Stimulated activated effector memory CD8-positive, alpha-beta T cell treated with anti-CD3 and anti-CD28 coated beads, Interleukin-12 subunit alpha, Interleukin-12 subunit beta, amount 100 ng/mL, for 72 hours (primary cell): Measurements from ENCODE around the gene BSN.

ENCODE experiments used
- ATAC-seq: fragments of 150-1000 bp; cut with Tn5 transposase; 2 replicates; pipeline ENCODE4 v1.10.0; 2021
- DNase-seq, 2 donors: peaks; one replicate each; pipeline ENCODE4 v3.0.0; 2021 to 2022; ENCODE audit warnings: low spot score in 2 of 2
- H3K27ac Mint-ChIP-seq: one replicate; pipeline ENCODE4 v1.8.0; 2022; ENCODE audit warnings: mild to moderate bottlenecking, mixed read lengths
- H3K36me3 Mint-ChIP-seq: one replicate; pipeline ENCODE4 v1.8.0; 2022; ENCODE audit warnings: mild to moderate bottlenecking, mixed read lengths
- H3K4me1 Mint-ChIP-seq: one replicate; pipeline ENCODE4 v1.8.0; 2022; ENCODE audit warnings: mixed read lengths
- H3K4me3 Mint-ChIP-seq: one replicate; pipeline ENCODE4 v1.8.0; 2022; ENCODE audit warnings: mild to moderate bottlenecking, mixed read lengths
- H3K9me3 Mint-ChIP-seq: one replicate; pipeline ENCODE4 v1.8.0; 2022; ENCODE audit warnings: mixed read lengths

BSN gene

DNA sequence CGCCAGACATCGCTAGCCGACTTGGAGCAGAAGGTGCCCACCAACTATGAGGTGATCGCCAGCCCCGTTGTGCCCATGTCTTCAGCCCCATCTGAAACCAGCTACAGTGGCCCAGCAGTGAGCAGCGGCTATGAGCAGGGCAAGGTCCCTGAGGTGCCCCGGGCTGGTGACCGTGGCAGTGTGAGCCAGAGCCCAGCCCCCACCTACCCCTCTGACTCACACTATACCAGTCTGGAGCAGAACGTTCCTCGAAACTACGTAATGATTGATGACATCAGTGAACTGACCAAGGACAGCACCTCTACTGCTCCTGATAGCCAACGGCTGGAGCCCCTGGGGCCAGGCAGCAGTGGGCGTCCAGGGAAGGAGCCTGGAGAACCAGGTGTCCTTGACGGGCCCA lies 107.0 kb downstream of the BSN start:
- DNase-seq: no peak
- H3K9me3 Mint-ChIP-seq: no peaks in the 10 kb centered on the region
- peaks cover 10% of the 10 kb centered on the region for H3K4me1 Mint-ChIP-seq
- no peaks in the 10 kb centered on the region for H3K36me3 Mint-ChIP-seq
- H3K27ac Mint-ChIP-seq: no peak overlapping the region
- no peak overlapping the region for H3K4me3 Mint-ChIP-seq
- ATAC-seq: no peak

DNA sequence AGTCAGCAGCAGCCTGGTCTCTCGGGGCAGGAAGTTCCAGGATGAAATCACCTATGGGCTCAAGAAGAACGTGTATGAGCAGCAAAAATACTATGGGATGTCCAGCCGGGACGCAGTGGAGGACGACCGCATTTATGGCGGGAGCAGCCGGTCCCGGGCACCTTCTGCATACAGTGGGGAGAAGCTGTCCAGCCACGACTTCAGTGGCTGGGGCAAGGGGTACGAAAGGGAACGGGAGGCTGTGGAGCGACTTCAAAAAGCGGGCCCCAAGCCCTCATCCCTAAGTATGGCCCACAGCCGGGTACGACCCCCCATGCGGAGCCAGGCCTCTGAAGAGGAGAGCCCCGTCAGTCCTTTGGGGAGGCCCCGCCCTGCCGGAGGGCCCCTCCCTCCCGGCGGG lies 107.7 kb downstream of the BSN start:
- ATAC-seq (no peak), DNase-seq (no peak)
- no peaks in the 10 kb centered on the region for H3K9me3 Mint-ChIP-seq
- no peak overlapping the region for H3K27ac Mint-ChIP-seq
- H3K4me3 Mint-ChIP-seq: no peak overlapping the region
- H3K4me1 Mint-ChIP-seq: peaks cover 6% of the 10 kb centered on the region
- H3K36me3 Mint-ChIP-seq: no peaks in the 10 kb centered on the region

DNA sequence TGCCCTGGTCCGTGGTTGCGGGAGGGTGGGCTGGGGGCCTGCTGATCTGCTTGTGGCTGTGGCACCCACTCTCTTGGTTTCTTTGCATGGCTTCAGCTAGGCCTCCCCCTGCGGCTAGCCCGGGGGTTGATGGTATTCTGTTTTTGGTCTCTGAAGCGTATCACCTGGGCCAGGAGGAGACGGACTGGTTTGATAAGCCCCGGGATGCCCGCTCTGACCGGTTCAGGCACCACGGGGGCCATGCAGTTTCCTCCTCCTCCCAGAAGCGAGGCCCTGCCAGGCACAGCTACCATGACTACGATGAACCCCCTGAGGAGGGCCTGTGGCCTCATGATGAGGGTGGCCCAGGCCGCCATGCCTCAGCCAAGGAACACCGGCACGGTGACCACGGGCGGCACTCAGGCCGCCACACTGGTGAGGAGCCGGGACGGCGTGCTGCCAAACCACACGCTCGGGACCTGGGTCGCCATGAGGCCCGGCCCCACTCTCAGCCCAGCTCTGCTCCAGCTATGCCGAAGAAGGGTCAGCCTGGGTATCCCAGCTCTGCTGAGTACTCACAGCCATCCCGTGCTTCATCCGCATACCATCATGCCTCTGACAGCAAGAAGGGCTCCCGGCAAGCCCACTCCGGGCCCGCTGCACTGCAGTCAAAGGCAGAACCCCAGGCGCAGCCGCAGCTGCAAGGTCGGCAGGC lies 108.6 kb downstream of the BSN start:
- Mint-ChIP-seq H3K4me1 (peaks cover 6% of the 10 kb centered on the region), H3K36me3 (no peaks in the 10 kb centered on the region), H3K4me3 (no peak overlapping the region), H3K27ac (no peak overlapping the region), H3K9me3 (no peaks in the 10 kb centered on the region)
- no peak for ATAC-seq
- no peak for DNase-seq

DNA sequence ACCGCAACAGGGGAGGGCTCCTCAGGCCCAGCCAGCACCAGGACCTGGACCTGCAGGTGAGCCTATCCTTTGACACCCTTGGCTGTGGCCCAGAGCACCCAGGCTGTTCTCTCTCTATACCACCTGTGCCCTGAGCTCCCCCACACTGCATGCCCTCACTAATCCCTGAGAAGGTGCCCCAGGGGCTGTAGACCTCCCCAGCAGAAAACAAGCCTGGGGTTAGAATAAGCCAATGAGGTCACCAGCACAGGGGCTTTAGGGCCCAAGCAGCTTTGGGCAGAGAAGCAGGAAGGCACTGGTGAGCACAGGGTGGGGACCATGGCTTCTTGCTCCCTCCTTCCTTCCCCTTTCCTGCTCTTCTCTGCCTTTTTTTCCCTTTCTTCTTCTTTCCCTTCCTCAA lies 109.6 kb downstream of the BSN start:
- no peak for DNase-seq
- Mint-ChIP-seq H3K27ac (no peak overlapping the region), H3K9me3 (no peaks in the 10 kb centered on the region), H3K36me3 (no peaks in the 10 kb centered on the region), H3K4me3 (no peak overlapping the region), H3K4me1 (peaks cover 6% of the 10 kb centered on the region)
- ATAC-seq: no peak

DNA sequence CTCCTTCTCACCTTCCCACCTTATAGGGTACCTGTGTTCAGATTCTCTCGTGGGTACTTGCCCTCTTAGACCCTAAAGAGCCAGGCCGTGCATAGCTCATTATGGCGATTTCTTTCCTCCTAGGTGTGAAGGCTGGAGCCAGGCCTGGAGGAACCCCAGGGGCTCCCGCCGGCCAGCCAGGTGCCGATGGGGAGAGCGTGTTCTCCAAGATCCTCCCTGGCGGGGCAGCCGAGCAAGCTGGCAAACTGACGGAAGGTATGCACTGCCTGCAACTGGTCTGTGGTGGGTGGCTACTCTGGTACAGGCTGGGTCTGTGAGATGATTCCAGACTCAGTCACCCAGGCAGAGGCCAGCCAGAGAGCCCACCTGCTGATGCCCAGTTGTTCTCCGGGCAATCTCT lies 110.0 kb downstream of the BSN start:
- H3K36me3 Mint-ChIP-seq: no peaks in the 10 kb centered on the region
- no peak overlapping the region for H3K4me3 Mint-ChIP-seq
- DNase-seq (no peak), ATAC-seq (no peak)
- H3K9me3 Mint-ChIP-seq: no peaks in the 10 kb centered on the region
- H3K27ac Mint-ChIP-seq: peak overlapping the region; percentile 65
- peaks cover 6% of the 10 kb centered on the region for H3K4me1 Mint-ChIP-seq

DNA sequence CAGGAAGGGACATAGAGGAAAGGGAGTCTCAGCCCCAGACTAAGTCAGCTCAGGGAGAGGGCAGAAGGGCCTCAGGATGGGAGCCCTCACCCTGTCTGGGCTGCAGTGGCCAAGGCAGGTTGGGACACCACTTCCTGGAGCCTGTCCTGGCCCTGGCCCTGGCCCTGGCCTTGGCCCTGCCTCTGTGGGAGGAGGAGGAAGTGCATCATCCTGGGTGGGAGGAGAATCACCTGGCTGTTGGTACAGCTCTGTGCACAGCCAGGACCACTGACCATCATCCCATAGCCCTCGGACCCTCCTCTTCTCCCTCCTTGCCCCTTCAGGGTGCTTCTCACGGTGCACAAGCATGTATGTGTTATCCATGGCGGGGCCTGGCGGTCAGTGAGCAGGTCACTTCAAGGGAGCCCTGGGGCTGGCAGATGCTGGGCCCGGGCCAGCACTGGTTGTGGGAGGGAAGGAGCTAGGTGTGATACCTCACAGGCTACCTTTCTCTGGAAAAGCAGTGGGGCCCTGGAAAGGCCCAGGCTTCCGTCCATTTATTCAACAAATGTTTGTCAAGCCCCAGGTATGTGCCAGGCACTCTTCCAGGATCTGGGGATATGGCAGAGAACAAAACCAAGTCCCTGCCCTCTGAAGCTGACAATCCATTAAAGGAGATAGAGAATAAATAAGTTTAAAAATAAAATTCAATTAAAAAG lies 111.7 kb downstream of the BSN start:
- peaks cover 6% of the 10 kb centered on the region for H3K4me1 Mint-ChIP-seq
- DNase-seq: no peak
- ATAC-seq: no peak
- peak overlapping the region; percentile 58 for H3K27ac Mint-ChIP-seq
- H3K4me3 Mint-ChIP-seq: no peak overlapping the region
- no peaks in the 10 kb centered on the region for H3K9me3 Mint-ChIP-seq
- no peaks in the 10 kb centered on the region for H3K36me3 Mint-ChIP-seq

DNA sequence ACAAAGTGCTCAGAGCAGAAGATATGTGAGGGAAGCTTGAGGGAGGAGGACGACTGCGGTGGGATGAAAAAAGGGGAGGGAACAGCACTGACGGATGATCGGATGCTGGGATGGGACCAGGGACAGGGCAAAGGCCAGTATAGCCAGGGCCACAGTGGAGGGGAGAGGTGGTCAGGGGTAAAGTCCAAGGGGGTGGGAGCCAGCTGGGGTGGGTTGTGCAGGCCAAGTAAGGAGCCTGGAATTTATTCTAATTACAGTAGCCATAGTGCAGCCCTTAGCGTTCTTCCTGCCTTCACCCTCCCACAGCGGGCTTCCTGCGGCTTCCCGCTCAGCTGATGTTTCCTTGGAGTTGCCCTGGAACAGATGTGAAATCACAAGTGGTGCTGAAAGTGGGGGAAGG lies 112.3 kb downstream of the BSN start:
- Mint-ChIP-seq H3K4me3 (no peak overlapping the region), H3K9me3 (no peaks in the 10 kb centered on the region), H3K27ac (peak overlapping the region; percentile 58), H3K4me1 (peaks cover 6% of the 10 kb centered on the region), H3K36me3 (no peaks in the 10 kb centered on the region)
- DNase-seq (no peak), ATAC-seq (no peak)

DNA sequence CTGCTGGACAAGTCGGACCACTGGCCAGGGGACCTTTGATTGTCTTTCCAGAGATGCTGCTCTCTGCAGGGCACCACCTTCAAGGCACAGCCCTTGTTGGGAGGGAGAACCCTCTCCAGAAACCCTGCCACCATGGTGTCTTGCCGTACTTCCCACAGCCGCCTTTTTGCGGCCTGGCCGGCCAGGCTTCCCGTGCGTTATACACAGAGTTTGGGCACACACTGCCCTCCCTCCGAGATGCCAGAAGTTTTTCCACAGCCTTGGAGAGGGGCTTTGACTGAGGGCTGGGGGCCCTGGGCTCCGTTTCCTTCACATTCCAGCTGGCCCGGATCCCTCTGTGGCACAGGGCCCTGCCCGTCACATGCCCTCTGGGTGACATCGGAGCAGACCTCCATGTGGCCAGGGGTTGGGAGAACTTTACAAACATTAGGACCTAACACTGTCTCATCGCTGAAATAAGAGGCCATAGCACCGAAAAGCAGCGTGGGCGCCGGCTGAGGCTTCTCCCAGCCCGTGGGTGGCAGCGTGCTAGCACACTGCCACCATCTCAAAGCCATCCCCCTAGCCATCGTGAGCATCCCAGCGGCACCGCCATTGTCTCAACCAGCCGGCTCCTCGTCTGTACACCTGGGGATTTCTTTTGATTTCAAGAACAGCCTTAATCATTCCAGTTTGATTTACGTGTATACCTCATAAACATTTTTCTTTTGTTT lies 113.6 kb downstream of the BSN start:
- Mint-ChIP-seq H3K27ac (no peak overlapping the region), H3K4me1 (peaks cover 13% of the 10 kb centered on the region), H3K36me3 (no peaks in the 10 kb centered on the region), H3K9me3 (no peaks in the 10 kb centered on the region), H3K4me3 (no peak overlapping the region)
- no peak for ATAC-seq
- no peak for DNase-seq

DNA sequence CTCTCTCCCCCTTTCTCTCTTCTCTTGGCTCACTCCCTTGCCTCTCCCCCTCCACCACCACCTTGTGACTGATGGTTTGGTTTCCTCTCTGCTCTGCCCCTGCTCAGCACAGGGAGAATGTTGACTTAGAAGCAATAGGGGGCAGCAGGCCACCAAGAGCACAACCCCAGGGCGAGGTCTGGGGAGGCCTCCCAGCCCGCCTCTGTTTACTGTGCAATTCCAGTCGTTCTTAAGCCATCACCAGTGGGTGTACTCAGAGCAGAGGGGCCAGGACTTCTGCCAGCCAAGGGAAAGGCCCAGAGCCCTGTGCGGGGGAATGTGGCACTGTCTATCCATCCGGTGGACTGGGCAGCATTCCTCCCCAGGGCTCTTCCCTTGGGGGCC lies 114.1 kb downstream of the BSN start:
- Mint-ChIP-seq H3K4me3 (no peak overlapping the region), H3K36me3 (peaks cover 2% of the 10 kb centered on the region), H3K4me1 (peaks cover 13% of the 10 kb centered on the region), H3K9me3 (no peaks in the 10 kb centered on the region), H3K27ac (no peak overlapping the region)
- ATAC-seq: no peak
- no peak for DNase-seq

DNA sequence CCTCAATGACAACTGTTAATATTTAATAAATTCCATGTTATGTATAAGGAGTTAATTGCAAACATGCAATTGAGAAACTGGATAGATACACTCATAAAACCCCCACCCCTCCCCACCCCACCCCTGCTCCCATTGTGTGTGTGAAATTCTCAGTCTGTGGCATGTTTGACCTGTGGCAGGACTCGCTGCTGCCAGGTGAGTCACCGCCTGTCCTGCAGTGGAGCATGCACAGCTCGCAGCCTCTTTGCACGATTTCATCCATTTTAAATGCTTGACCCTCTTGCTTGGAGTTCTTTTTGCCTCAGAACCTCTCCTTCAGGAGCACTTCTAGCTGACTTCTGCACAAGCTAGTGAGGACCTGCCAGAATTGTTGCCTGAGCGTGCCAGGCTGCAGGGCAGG lies 114.6 kb downstream of the BSN start:
- Mint-ChIP-seq H3K4me3 (no peak overlapping the region), H3K4me1 (peaks cover 13% of the 10 kb centered on the region), H3K9me3 (no peaks in the 10 kb centered on the region), H3K27ac (no peak overlapping the region), H3K36me3 (peaks cover 7% of the 10 kb centered on the region)
- no peak for DNase-seq
- no peak for ATAC-seq

DNA sequence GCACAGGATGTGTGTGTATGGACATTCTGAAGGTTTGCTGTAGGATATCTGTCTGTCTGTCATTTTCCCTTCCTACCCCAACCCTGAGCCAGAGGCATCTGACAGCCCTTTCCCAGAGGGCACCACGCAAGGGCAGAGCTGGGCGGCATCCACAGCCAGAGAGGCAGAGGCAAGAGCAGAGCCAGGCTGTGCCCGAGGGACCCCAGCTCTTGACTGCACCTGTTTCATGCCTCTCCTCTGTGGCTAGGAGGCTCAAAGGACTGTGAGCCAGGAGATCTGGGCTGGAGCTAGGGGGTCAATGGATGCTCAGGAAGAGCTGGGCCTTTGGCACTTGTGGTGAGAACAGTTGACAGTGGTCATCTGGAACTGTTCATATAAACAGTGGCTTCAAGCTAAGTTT lies 115.1 kb downstream of the BSN start:
- ATAC-seq (no peak), DNase-seq (no peak)
- H3K9me3 Mint-ChIP-seq: no peaks in the 10 kb centered on the region
- no peak overlapping the region for H3K4me3 Mint-ChIP-seq
- H3K36me3 Mint-ChIP-seq: peaks cover 11% of the 10 kb centered on the region
- peaks cover 13% of the 10 kb centered on the region for H3K4me1 Mint-ChIP-seq
- no peak overlapping the region for H3K27ac Mint-ChIP-seq

DNA sequence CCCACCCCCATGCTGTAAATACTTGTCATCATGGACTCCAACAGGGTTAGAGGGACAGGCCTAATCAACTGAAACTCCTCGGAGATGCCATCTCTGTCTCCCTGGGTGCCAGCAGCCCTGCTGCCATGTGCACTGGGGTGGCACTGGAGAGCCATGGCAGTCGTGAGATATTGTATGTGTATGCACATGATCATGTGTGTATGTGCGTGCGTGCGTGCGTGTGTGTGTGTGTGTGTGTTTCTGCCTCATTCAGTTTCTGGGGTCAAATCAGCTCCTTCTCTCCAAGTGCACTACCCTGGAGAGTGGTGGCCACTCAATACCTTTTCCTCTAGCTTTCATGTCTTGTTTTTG lies 116.6 kb downstream of the BSN start:
- Mint-ChIP-seq H3K4me1 (peaks cover 21% of the 10 kb centered on the region), H3K27ac (no peak overlapping the region)
- no peak for ATAC-seq

DNA sequence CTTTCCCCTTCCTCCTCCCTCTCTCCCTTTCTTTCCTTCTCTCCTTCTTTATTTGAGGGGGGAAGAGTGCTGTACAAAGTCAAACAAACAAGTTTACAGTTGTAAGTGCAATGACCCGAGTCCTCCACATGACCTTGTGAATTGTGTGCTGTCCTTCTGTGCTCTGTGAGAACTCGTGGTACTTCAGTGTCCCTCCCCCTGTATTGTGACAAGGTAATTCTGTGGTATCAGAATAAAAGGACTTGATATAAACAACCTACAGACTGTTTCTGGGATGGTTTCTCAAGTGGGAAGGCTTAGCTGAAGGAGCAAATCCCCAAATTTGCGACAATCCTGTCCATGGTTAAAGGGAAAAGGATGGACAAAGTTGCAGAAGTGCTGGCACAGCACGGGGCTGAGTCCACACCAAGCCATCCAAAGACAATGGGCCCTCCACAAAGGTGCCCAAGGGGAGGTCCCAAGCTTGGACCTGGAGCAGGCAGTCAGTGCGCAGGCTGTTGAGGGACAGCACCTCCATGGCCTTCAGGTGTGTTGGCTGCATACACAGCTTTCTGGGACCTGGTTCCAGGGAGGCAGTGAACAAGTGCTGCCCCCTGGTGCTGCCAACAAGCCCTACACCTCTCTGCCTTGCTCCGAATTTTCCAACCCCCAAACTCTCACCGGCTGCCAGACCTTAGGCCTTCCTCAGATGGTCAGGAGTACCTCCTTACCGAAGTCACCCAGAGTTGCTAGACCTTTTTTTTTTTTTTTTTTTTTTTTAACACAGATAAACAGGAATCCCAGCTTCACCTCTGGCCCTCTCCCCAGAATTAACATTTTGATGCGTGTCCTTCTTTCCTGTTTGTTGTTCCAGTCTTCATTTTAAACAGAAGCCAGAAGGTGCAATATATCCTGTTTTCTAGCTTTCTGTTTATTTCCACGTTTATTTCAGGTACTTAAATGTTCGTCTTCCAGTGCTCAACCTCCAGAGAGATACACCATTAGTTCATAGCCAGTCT lies 117.3 kb downstream of the BSN start:
- Mint-ChIP-seq H3K27ac (peak overlapping the region; percentile 41), H3K4me3 (no peak overlapping the region), H3K36me3 (peaks cover 20% of the 10 kb centered on the region), H3K4me1 (peaks cover 25% of the 10 kb centered on the region), H3K9me3 (no peaks in the 10 kb centered on the region)
- ATAC-seq (no peak), DNase-seq (peak; percentile 62 to 84)

More for the DNA sequence above, 116.6 kb downstream of the BSN start:
- no peaks in the 10 kb centered on the region for H3K9me3 Mint-ChIP-seq
- H3K4me3 Mint-ChIP-seq: no peak overlapping the region
- DNase-seq: no peak
- peaks cover 14% of the 10 kb centered on the region for H3K36me3 Mint-ChIP-seq

DNA sequence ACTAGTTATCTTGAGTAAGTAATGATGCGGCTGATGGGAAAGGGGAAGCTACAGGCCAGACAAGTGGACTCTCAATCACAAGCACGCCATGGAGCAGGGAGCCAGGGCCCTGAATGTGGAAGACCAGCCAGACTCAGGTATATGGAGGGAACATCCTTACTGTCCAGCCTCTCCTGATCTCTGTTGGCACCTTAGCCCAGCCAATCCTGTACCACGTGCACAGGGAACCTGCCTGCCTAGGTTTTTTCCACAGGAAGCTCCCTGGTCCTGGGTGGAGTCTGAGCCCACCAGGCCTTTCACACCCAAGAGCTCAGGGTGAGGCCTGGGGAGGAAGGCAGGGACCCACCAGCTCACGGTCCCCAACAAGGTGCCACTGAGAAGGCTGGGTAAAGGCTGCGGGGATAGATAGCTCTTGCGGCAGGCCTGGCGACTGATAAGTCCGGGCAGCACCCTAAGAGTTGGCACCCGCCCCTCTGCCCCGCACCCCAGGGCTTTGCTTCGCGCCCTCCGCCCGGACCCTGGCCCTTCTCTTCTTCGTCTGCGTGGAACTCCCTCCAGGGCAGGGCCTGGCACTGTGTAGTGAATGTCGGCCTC lies 118.9 kb downstream of the BSN start:
- no peaks in the 10 kb centered on the region for H3K9me3 Mint-ChIP-seq
- no peak for ATAC-seq
- DNase-seq: peak in 1 of 2 donors; percentile 11
- peak overlapping the region; percentile 98 for H3K27ac Mint-ChIP-seq
- H3K4me1 Mint-ChIP-seq: peaks cover 33% of the 10 kb centered on the region
- H3K4me3 Mint-ChIP-seq: peak overlapping the region; percentile 86
- H3K36me3 Mint-ChIP-seq: peaks cover 24% of the 10 kb centered on the region
